LNCaP clone FGC (cell line): ENCODE data around the gene PLEKHB2.

Source experiments
- DNase-seq: peaks from one replicate; pipeline ENCODE4 v3.0.0-alpha.2; 2011; ENCODE audit warnings: low read depth
- H3K4me3 ChIP-seq: 2 replicates; pipeline ENCODE4 v1.5.1; 2011; ENCODE audit warnings: mild to moderate bottlenecking, low read depth, low read length, control low read depth
- CTCF ChIP-seq: IDR thresholded peaks from 2 replicates; pipeline ENCODE4 v1.5.1; 2012; ENCODE audit warnings: mild to moderate bottlenecking; ENCODE audit not compliant: control insufficient read depth, insufficient read depth; ENCODE audit errors: extremely low read depth

The PLEKHB2 gene

GRCh38 chr2:131105156-131105949 is at the start of gene PLEKHB2:
Gene PLEKHB2, plus strand, starts transcription at chr2:131105336. Its CDS starts 15,606 bp downstream, at chr2:131120942.
- DNase-seq = no peak
- peak within 1 kb of the TSS; percentile 93 for H3K4me3 ChIP-seq
- TF ChIP-seq CTCF = peak; percentile 29; the same call in 1 of the 2 replicates

- H3K4me3 ChIP-seq = no peak overlapping the region
- no peak for DNase-seq
- no peak for TF ChIP-seq CTCF
These were observed 48.8 kb upstream of the PLEKHB2 start for GRCh38 chr2:131056204-131056931.

- no peak for TF ChIP-seq CTCF
- DNase-seq = no peak
- no peak overlapping the region for H3K4me3 ChIP-seq
These were observed 48.2 kb upstream of the PLEKHB2 start for GRCh38 chr2:131056932-131057287.

GRCh38 chr2:131058214-131058843 is 46.8 kb upstream of the PLEKHB2 start:
- TF ChIP-seq CTCF = no peak
- H3K4me3 ChIP-seq = no peak overlapping the region
- DNase-seq = no peak

- DNase-seq = no peak
- TF ChIP-seq CTCF = no peak
- H3K4me3 ChIP-seq = no peak overlapping the region
These were observed 46.2 kb upstream of the PLEKHB2 start for GRCh38 chr2:131058920-131059319.

GRCh38 chr2:131063501-131064283 is 41.4 kb upstream of the PLEKHB2 start:
- H3K4me3 ChIP-seq = no peak overlapping the region
- DNase-seq = no peak
- TF ChIP-seq CTCF = no peak
